GM19395 (cell line): Measurements from ENCODE around the gene AP2A1.

Experiments used
- ATAC-seq: cut with Tn5 transposase; IDR thresholded peaks from one replicate; pipeline ENCODE4 v1.9.1; 2021; ENCODE audit warnings: mild to moderate bottlenecking, moderate library complexity; ENCODE audit not compliant: unreplicated experiment

The AP2A1 gene

GRCh38 chr19:49791776-49792445, 25.1 kb downstream of the AP2A1 start:
- no peak for ATAC-seq

- no peak for ATAC-seq
These were observed 26.2 kb downstream of the AP2A1 start for GRCh38 chr19:49792829-49793560.

DNA sequence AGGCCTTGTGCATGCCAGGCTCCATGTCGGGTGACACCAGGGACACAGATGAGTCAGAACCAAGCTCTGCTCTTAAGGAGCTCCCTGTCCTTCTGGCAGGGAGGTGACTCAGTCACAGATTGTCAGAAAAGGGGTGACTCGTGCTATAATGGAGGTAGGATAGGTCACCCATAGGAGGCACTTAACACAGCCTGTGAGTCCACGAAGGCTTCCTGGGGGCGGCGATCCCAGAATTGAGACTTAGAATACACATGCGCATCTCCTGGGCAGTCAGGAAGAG, 26.7 kb downstream of the AP2A1 start:
- ATAC-seq, result no peak

DNA sequence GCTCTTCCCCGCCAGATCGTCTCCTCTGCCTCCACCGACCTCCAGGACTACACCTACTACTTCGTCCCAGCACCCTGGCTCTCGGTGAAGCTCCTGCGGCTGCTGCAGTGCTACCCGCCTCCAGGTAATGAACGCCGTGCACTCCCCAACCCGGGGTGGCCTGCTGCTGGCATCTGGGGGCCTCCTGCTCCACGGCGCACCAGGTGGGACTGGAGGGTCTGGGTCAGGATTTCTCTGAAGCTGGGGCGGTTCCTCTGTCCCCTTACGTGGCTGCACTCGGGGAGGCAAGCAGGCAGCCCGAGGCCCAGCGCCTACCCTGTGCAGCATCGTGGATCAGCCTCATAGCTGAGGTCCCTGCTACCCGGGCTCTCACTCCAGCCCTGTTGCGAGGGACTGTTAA, 28.8 kb downstream of the AP2A1 start:
- no peak for ATAC-seq

GRCh38 chr19:49798574-49798973, 31.8 kb downstream of the AP2A1 start:
- ATAC-seq, result no peak

DNA sequence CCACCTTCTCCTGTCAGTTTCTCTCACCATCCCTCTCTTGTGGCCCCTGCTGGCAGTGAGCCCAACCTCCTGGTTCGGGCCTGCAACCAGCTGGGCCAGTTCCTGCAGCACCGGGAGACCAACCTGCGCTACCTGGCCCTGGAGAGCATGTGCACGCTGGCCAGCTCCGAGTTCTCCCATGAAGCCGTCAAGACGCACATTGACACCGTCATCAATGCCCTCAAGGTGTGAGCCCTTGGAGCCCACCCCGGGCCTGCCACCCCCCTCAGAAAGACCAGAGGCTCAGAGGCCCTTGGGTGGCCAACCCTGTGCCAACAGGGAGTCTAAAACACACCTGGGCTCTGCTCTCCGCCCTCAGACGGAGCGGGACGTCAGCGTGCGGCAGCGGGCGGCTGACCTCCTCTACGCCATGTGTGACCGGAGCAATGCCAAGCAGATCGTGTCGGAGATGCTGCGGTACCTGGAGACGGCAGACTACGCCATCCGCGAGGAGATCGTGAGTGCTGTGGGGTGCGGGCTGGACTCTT, 32.5 kb downstream of the AP2A1 start:
- no peak for ATAC-seq

GRCh38 chr19:49799798-49800376, 33.1 kb downstream of the AP2A1 start:
- no peak for ATAC-seq

- ATAC-seq, result no peak
These were observed 34.0 kb downstream of the AP2A1 start for GRCh38 chr19:49800771-49801170.

DNA sequence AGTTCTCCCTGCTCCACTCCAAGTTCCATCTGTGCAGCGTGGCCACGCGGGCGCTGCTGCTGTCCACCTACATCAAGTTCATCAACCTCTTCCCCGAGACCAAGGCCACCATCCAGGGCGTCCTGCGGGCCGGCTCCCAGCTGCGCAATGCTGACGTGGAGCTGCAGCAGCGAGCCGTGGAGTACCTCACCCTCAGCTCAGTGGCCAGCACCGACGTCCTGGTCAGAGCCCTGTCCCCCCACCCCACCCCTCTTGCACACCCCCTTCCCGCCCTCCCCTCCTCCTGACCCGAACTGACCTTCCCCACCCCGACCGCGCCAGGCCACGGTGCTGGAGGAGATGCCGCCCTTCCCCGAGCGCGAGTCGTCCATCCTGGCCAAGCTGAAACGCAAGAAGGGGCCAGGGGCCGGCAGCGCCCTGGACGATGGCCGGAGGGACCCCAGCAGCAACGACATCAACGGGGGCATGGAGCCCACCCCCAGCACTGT, 34.6 kb downstream of the AP2A1 start:
- no peak for ATAC-seq

DNA sequence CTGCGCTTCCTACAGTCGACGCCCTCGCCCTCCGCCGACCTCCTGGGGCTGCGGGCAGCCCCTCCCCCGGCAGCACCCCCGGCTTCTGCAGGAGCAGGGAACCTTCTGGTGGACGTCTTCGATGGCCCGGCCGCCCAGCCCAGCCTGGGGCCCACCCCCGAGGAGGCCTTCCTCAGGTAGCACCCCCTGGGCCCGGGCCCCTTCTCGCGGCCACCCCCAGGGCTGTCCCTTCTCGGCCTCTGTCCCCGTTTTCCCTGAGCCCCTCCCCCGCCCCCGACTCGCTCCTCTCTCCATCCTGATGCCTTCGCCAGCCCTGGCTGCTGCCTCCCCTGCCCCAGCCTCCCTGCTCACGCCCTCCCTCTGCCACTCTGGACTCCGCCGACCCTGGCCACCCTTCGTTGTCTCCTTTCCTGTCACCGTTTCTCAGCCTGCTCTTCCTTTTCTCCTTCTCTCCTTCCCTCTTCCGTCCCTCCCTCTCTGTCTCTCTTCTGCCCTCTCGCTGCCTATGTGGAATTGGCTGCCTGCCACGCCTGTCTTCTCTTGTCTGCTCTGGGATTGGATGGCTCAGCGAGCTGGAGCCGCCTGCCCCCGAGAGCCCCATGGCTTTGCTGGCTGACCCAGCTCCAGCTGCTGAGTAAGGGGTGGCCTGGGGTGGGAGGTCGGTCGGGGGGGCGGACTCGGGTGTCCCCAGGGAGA, 35.3 kb downstream of the AP2A1 start:
- no peak for ATAC-seq

DNA sequence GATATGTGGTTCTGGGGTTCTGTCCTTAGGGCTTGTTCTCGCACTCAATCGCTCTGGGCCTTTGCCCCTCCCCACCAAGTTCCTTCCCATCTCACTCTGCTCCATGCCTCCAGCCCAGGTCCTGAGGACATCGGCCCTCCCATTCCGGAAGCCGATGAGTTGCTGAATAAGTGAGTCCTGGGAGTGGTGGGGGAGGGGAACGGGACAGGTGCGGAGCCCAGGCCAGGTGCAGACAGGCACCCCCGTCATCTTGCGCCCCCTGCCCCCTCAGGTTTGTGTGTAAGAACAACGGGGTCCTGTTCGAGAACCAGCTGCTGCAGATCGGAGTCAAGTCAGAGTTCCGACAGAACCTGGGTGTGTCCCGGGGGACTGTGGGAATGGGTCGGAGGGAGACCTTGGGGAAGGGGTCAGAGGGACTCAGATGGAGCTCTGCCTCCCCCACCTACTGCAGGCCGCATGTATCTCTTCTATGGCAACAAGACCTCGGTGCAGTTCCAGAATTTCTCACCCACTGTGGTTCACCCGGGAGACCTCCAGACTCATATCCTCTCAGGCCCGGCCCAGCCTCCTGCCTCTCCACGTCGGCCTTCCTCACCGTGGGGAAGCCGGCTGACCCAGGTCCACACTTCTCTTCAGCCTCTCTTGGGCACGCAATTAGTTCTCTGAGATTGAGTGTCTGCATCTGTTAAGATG, 36.2 kb downstream of the AP2A1 start:
- ATAC-seq, result no peak

GRCh38 chr19:49803529-49803856, 36.7 kb downstream of the AP2A1 start:
- ATAC-seq, result no peak

DNA sequence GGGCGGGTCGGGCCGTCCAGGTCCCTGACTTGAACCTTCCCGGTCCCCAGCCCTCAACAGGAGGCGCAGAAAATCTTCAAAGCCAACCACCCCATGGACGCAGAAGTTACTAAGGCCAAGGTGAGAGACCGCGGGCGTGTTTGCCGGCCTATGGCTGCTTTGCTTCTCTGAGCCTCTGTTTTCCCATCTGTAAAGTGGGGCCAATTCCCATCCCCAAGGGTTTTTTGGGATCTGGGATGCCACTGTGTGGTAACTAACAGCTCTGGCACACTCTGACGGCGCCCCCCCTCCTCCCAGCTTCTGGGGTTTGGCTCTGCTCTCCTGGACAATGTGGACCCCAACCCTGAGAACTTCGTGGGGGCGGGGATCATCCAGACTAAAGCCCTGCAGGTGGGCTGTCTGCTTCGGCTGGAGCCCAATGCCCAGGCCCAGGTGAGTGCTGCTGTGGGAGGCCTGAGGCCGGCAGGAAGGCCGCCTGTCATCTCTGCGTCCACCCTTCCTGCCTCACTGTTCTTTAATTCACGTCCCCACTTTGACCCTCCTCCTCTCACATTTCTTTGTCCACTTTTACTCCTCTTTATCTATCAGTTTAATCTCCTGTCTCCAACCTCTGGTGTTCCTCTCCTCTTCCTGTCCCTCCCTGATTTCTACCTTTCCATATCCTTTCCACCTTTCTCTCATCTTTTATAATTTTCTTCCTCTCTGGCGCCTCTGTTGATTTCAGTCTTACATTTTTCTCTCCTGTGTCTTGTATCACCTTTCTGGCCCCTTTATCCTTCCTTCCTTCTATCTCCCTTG, 39.2 kb downstream of the AP2A1 start:
- ATAC-seq, result no peak

- no peak for ATAC-seq
These were observed 39.8 kb downstream of the AP2A1 start for GRCh38 chr19:49806620-49806959.

GRCh38 chr19:49807058-49807903, 40.5 kb downstream of the AP2A1 start:
- ATAC-seq, result no peak

DNA sequence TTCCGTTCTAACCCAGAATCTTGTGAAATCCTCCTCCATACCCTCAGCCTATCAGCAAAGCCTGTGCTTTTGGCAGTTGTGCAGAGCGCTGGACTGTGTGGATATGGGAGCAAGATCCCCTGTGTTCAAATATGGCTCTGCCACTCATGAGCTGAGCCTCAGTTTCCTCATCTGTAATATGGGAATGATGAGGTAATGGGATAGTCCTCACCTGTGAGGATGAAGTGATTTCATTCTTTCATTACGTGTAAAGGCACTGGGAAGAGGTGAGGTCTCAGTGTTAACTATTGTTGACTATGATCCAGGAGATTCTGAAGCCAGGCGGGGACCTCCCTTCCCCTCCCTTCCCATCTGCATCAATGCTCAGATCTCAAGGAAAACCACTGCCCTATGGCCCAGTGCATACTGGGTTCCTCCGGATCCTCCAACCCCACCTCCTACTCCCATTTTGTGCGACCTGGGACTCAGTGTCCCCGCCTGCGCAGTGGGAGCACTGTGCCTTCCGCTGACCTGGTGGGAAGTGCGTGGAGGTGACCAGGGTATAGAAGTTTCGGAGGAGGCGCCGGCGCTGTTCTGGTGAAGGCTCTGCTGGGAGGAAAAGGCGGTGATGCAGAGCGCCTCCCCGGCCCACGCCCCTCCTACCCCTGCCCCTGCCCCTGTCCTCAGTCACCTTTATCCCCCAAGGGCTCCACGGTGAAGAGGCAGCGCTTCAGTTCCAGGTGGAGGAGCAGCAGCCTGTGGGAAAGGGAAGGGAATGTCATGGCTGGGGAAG, 41.3 kb downstream of the AP2A1 start:
- ATAC-seq, result no peak

DNA sequence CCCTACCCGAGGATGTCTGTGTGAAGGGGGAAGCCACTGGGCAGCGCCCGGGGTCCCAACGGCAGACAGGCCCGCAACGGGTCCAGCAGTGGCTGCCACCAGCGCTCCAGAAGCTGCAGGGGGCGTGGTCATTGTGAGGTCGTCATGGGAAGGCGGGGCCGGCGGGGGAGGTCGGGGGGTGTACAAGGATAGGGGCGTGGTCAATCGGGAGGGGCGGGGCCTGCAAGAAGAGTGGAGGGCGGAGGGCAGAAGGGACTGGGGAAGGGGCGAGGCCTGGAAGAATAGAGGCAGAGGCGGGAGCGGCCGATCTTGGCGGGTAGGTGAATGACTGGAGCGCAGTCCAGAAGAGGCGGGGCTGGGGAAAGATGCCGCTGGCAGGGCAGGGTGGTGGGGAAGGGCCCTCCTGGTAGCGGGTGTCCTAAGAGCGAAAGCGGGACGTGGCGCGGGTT, 41.9 kb downstream of the AP2A1 start:
- ATAC-seq, result no peak

GRCh38 chr19:49809160-49809940, 42.5 kb downstream of the AP2A1 start:
- no peak for ATAC-seq
